PC-9 (cell line): ENCODE results near the gene CDC16.

ENCODE experiments used
- EZH2 ChIP-seq: fragments of 200-600 bp; sonication (generic); IDR thresholded peaks from 2 replicates; pipeline ENCODE4 v1.8.0; 2017; ENCODE audit warnings: antibody characterized with exemption, low read depth
- TF ChIP-seq, protein P1 (sequence below): fragments of 200-600 bp; sonication (generic); conservative IDR thresholded peaks from 2 replicates; pipeline ENCODE4 v1.6.1; 2017; ENCODE audit warnings: mixed run types, antibody characterized with exemption, mild to moderate bottlenecking, moderate library complexity

GRCh38 chr13:114279758-114280355, 45.2 kb downstream of the CDC16 start:
- TF ChIP-seq, protein P1, sequence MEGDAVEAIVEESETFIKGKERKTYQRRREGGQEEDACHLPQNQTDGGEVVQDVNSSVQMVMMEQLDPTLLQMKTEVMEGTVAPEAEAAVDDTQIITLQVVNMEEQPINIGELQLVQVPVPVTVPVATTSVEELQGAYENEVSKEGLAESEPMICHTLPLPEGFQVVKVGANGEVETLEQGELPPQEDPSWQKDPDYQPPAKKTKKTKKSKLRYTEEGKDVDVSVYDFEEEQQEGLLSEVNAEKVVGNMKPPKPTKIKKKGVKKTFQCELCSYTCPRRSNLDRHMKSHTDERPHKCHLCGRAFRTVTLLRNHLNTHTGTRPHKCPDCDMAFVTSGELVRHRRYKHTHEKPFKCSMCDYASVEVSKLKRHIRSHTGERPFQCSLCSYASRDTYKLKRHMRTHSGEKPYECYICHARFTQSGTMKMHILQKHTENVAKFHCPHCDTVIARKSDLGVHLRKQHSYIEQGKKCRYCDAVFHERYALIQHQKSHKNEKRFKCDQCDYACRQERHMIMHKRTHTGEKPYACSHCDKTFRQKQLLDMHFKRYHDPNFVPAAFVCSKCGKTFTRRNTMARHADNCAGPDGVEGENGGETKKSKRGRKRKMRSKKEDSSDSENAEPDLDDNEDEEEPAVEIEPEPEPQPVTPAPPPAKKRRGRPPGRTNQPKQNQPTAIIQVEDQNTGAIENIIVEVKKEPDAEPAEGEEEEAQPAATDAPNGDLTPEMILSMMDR: no peak
- no peak for TF ChIP-seq EZH2
